GM12892 (cell line): ENCODE data around the gene CR1L.

Experiments used
- POLR2A ChIP-seq: IDR thresholded peaks from 2 replicates; pipeline ENCODE4 v1.6.1; 2011; ENCODE audit warnings: low read depth, low read length, control low read depth
- POLR2AphosphoS5 ChIP-seq: IDR thresholded peaks from 2 replicates; pipeline ENCODE4 v1.6.1; 2011; ENCODE audit warnings: low read depth, low read length, control low read depth
- TAF1 ChIP-seq: IDR thresholded peaks from 2 replicates; pipeline ENCODE4 v1.6.1; 2011; ENCODE audit warnings: low read depth, mild to moderate bottlenecking, control low read depth, low read length, borderline replicate concordance

DNA sequence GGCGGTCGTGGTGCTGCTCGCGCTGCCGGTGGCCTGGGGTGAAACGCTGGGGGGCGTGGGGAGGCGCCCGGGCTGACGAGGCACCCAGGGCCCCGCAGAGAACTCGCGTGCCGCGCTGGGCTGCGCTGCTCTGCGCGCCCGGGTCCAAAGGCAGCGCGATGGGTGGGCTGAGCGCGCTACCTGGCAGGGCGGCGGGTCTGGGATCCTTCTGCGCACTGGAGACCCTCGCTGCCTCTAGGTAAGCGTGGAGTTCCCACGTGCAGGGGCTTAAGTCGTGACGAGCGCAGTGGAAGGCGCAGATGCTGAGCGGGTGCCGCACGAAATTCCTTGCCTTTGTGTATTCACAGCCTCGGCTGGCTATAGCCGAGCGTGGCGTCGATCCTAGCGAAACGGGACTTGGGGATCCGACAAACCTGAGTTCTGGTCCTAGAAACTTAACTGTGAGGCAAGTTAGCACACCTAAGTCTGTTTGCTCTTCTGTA lies 24.6 kb downstream of the CR1L start:
- TF ChIP-seq POLR2A (no peak), POLR2AphosphoS5 (no peak), TAF1 (no peak)
